IPS-18a (cell line): Measurements from ENCODE around the gene MLIP.

Experiments
- H3K27ac ChIP-seq: one replicate; pipeline ENCODE4 v1.5.1; 2013; ENCODE audit warnings: low read length
- H3K27me3 ChIP-seq: one replicate; pipeline ENCODE4 v1.6.1; 2013; ENCODE audit warnings: mild to moderate bottlenecking, low read length; ENCODE audit not compliant: control insufficient read depth, insufficient read depth
- H3K36me3 ChIP-seq: one replicate; pipeline ENCODE4 v1.6.1; 2013; ENCODE audit warnings: low read depth, low read length; ENCODE audit not compliant: control insufficient read depth
- H3K4me1 ChIP-seq: one replicate; pipeline ENCODE4 v1.6.1; 2013; ENCODE audit warnings: low read depth, low read length; ENCODE audit not compliant: control insufficient read depth
- H3K4me3 ChIP-seq: one replicate; pipeline ENCODE4 v1.5.1; 2013; ENCODE audit warnings: low read length
- H3K9ac ChIP-seq: one replicate; pipeline ENCODE4 v1.6.1; 2013; ENCODE audit warnings: mild to moderate bottlenecking, low read length, moderate library complexity
- H3K9me3 ChIP-seq: one replicate; pipeline ENCODE4 v1.6.1; 2013; ENCODE audit warnings: low read depth, low read length; ENCODE audit not compliant: control insufficient read depth

Gene MLIP

GRCh38 chr6:54315656-54316055 lies 204.4 kb downstream of the MLIP start:
- no peaks in the 10 kb centered on the region for H3K9me3 ChIP-seq
- no peak overlapping the region for H3K27ac ChIP-seq
- H3K4me3 ChIP-seq, result no peak overlapping the region
- H3K4me1 ChIP-seq, result no peaks in the 10 kb centered on the region
- H3K9ac ChIP-seq, result no peak overlapping the region
- H3K36me3 ChIP-seq, result no peaks in the 10 kb centered on the region
- no peaks in the 10 kb centered on the region for H3K27me3 ChIP-seq
